Measurements from ENCODE around the gene TRIM42.

The TRIM42 gene

GRCh38 chr3:140709751-140710150, 31.9 kb downstream of the TRIM42 start:
- DNase-seq, result no peak
- Histone ChIP-seq H3K27ac (no peak overlapping the region), H3K27me3 (no peaks in the 10 kb centered on the region), H3K4me1 (peaks cover 0 to 28% (median 0%) of the 10 kb centered on the region in 4 donors), H3K4me3 (no peak overlapping the region), H3K36me3 (no peaks in the 10 kb centered on the region), H3K9me3 (no peaks in the 10 kb centered on the region)
- intact Hi-C loops (cut with DNase I; ENCODE audit: low total_unique reads), result no loop called here
- no peak for TF ChIP-seq CTCF (IDR thresholded peaks at IDR 0.05)

GRCh38 chr3:140710711-140711389, 33.0 kb downstream of the TRIM42 start:
- Histone ChIP-seq H3K4me1 (peaks cover 0 to 28% (median 0%) of the 10 kb centered on the region in 4 donors), H3K27me3 (no peaks in the 10 kb centered on the region), H3K9me3 (no peaks in the 10 kb centered on the region), H3K36me3 (no peaks in the 10 kb centered on the region), H3K4me3 (no peak overlapping the region), H3K27ac (no peak overlapping the region)
- no peak for DNase-seq
- intact Hi-C loops (cut with DNase I; ENCODE audit: low total_unique reads), result no loop called here
- TF ChIP-seq CTCF (IDR thresholded peaks at IDR 0.05), result no peak

- H3K4me3 ChIP-seq, result no peak overlapping the region
- DNase-seq, result no peak
- H3K36me3 ChIP-seq, result no peaks in the 10 kb centered on the region
- intact Hi-C loops (cut with DNase I; ENCODE audit: low total_unique reads), result no loop called here
- H3K27me3 ChIP-seq, result no peaks in the 10 kb centered on the region
- H3K9me3 ChIP-seq, result no peaks in the 10 kb centered on the region
- H3K4me1 ChIP-seq, result peaks cover 0 to 28% (median 0%) of the 10 kb centered on the region in 4 donors
- no peak for TF ChIP-seq CTCF (IDR thresholded peaks at IDR 0.05)
- H3K27ac ChIP-seq, result no peak overlapping the region
These were observed 33.6 kb downstream of the TRIM42 start for GRCh38 chr3:140711390-140712035.

GRCh38 chr3:140712301-140712700, 34.4 kb downstream of the TRIM42 start:
- Histone ChIP-seq H3K36me3 (no peaks in the 10 kb centered on the region), H3K9me3 (no peaks in the 10 kb centered on the region), H3K27ac (no peak overlapping the region), H3K4me1 (peaks cover 0 to 26% (median 0%) of the 10 kb centered on the region in 4 donors), H3K4me3 (no peak overlapping the region), H3K27me3 (no peaks in the 10 kb centered on the region)
- no peak for TF ChIP-seq CTCF (IDR thresholded peaks at IDR 0.05)
- intact Hi-C loops (cut with DNase I; ENCODE audit: low total_unique reads), result no loop called here
- no peak for DNase-seq

GRCh38 chr3:140715035-140715434, 37.2 kb downstream of the TRIM42 start:
- intact Hi-C loops (cut with DNase I; ENCODE audit: low total_unique reads), result no loop called here
- Histone ChIP-seq H3K27ac (no peak overlapping the region), H3K27me3 (no peaks in the 10 kb centered on the region), H3K36me3 (no peaks in the 10 kb centered on the region), H3K9me3 (no peaks in the 10 kb centered on the region), H3K4me1 (peaks cover 0 to 2% (median 0%) of the 10 kb centered on the region in 4 donors), H3K4me3 (no peak overlapping the region)
- no peak for DNase-seq
- TF ChIP-seq CTCF (IDR thresholded peaks at IDR 0.05), result no peak

All from tibial artery (tissue), 4 donors.